ENCODE results near the gene NOXRED1.

Gene NOXRED1

DNA sequence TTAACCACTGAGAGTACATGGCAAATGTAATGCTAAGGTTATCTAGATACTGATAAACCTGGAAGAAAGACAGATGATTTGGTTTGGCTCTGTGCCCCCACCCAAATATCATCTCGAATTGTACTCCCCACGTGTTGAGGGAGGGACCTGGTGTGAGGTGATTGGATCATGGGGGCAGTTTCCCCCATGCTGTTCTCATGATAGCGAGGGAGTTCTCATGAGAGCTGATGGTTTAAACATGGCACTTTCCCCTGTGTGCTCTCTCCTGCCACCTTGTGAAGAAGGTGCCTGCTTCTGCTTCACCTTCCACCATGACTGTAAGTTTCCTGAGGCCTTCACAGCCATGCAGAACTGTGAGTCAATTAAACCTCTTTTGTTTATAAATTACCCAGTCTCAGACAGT lies 14.2 kb downstream of the NOXRED1 start:
- TF ChIP-seq, protein P1, sequence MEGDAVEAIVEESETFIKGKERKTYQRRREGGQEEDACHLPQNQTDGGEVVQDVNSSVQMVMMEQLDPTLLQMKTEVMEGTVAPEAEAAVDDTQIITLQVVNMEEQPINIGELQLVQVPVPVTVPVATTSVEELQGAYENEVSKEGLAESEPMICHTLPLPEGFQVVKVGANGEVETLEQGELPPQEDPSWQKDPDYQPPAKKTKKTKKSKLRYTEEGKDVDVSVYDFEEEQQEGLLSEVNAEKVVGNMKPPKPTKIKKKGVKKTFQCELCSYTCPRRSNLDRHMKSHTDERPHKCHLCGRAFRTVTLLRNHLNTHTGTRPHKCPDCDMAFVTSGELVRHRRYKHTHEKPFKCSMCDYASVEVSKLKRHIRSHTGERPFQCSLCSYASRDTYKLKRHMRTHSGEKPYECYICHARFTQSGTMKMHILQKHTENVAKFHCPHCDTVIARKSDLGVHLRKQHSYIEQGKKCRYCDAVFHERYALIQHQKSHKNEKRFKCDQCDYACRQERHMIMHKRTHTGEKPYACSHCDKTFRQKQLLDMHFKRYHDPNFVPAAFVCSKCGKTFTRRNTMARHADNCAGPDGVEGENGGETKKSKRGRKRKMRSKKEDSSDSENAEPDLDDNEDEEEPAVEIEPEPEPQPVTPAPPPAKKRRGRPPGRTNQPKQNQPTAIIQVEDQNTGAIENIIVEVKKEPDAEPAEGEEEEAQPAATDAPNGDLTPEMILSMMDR (IDR thresholded peaks at IDR 0.05; ENCODE audit: borderline replicate concordance, control extremely low read depth, extremely low read depth, insufficient read depth, missing control alignments), result no peak
- no peak for DNase-seq (ENCODE audit: low spot score)
- in situ Hi-C loops (cut with MboI; ENCODE audit: low sequenced_read_pairs, unreplicated experiment), result no loop called here

DNA sequence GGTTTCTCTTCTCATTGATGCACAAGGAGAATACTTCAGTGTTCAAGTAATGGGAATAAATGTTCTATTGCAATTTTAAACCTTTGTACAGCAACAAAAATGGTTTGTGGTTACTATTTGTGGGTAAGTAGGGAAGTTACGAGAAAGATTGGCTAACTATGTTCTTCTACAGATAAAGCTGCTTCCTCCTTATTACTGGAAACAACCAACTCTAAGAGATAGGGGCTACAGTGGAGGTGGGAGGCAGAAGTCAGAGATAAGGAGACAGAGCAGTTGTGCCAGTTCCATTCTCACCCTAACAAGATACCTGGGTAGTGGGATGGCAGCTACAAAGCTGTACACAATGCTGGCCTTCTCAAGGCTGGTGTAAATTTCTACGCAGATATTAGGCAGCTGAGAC lies 16.2 kb downstream of the NOXRED1 start:
- DNase-seq (ENCODE audit: low spot score), result no peak
- TF ChIP-seq, protein P1 (IDR thresholded peaks at IDR 0.05; ENCODE audit: borderline replicate concordance, control extremely low read depth, extremely low read depth, insufficient read depth, missing control alignments), result no peak
- in situ Hi-C loops (cut with MboI; ENCODE audit: low sequenced_read_pairs, unreplicated experiment), result no loop called here

DNA sequence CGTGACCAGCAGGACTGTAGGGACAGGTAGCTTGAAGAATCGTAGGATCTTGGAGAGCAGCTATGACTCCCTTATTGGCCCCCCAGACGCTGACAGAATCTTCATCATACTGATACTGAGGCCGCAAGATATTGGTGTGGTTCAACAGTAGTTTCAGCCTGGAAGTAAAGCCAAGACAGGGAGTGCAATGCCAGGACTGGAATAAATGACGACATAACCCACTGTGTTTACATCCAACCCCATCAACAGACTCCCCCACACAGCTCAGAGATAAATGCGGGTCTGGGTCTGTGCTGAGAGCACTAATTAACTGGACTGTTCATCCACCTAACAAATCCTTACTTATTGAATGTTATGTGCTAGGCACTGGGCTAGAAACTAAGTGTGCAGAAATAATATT lies 16.6 kb downstream of the NOXRED1 start:
- TF ChIP-seq, protein P1 (IDR thresholded peaks at IDR 0.05; ENCODE audit: borderline replicate concordance, control extremely low read depth, extremely low read depth, insufficient read depth, missing control alignments), result no peak
- no peak for DNase-seq (ENCODE audit: low spot score)
- in situ Hi-C loops (cut with MboI; ENCODE audit: low sequenced_read_pairs, unreplicated experiment), result no loop called here

DNA sequence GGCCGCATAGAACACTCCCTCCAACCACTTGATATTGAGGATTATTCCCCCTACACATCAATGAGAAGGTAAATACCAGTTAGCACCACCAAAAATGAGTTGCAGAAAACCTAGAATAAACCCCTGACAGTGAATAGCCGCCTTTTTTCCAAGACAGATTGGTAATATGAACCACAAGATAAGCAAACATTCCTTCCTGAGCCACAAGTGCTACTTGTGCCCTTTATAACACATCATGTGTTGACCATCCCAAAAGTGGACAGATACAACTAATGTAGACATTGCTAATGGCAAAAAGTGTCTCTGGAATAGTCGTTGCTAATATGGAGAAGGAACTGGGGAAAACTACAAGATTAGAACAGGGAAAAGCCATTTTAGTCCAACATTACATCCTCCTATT lies 17.2 kb downstream of the NOXRED1 start:
- TF ChIP-seq, protein P1 (IDR thresholded peaks at IDR 0.05; ENCODE audit: borderline replicate concordance, control extremely low read depth, extremely low read depth, insufficient read depth, missing control alignments), result no peak
- in situ Hi-C loops (cut with MboI; ENCODE audit: low sequenced_read_pairs, unreplicated experiment), result no loop called here
- no peak for DNase-seq (ENCODE audit: low spot score)

DNA sequence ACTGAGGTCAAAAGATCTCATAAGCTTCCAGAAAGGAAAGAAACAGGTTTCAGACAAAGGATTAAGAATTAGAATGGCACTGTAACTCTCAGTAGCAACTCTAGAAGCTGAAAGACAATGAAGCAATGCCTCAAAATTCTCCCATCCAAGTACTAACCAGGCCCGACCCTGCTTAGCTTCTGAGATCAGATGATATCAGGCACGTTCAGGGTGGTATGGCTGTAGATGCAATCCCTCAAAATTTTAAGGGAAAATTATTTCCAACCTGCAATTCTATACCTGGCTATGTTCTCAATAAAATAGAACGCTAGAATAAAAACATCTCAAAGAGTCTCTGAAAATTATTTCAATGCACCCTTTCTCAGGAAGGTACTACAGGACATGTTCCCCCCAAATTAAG lies 19.6 kb downstream of the NOXRED1 start:
- TF ChIP-seq, protein P1 (IDR thresholded peaks at IDR 0.05; ENCODE audit: borderline replicate concordance, control extremely low read depth, extremely low read depth, insufficient read depth, missing control alignments), result no peak
- no peak for DNase-seq (ENCODE audit: low spot score)
- in situ Hi-C loops (cut with MboI; ENCODE audit: low sequenced_read_pairs, unreplicated experiment), result no loop called here

DNA sequence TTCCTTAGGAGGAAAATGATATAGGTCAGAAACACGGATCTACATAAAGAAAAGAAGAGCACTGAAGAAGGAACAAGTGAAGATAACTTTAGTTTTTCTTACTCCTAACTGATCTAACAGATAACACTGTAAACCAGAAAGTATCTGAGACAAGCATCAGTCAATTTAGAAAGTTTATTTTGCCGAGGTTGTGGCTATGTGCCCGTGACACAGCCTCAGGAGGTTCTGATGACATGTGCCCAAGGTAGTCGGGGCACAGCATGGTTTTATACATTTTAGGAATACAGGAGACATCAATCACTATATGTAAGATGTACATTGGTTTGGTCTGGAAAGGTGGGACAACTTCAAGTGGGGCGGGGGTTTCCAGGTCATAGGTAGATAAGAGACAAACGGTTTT lies 23.1 kb downstream of the NOXRED1 start:
- in situ Hi-C loops (cut with MboI; ENCODE audit: low sequenced_read_pairs, unreplicated experiment), result no loop called here
- TF ChIP-seq, protein P1 (IDR thresholded peaks at IDR 0.05; ENCODE audit: borderline replicate concordance, control extremely low read depth, extremely low read depth, insufficient read depth, missing control alignments), result no peak
- DNase-seq (ENCODE audit: low spot score), result no peak

DNA sequence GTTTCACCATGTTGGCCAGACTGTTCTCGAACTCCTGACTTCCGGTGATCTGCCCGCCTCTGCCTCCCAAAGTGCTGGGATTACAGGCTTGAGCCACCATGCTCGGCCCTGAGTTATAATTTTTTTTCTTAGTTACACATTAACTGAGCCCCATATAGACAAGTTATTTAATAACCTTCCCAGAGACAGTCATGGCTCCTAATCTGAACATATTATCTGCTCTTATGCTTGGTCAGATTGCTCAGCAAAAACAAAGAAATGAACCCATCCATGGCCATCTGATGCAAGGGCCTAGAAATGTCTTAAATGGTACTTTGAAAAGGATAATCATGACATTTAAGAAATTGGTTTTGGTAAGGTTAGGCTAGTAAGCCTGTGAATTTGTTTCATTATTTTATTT lies 33.1 kb downstream of the NOXRED1 start:
- no peak for DNase-seq (ENCODE audit: low spot score)
- in situ Hi-C loops (cut with MboI; ENCODE audit: low sequenced_read_pairs, unreplicated experiment), result no loop called here
- TF ChIP-seq, protein P1 (IDR thresholded peaks at IDR 0.05; ENCODE audit: borderline replicate concordance, control extremely low read depth, extremely low read depth, insufficient read depth, missing control alignments), result no peak

Measured in GM13976 (cell line).